ENCODE results near the gene CCDC97.

DNA sequence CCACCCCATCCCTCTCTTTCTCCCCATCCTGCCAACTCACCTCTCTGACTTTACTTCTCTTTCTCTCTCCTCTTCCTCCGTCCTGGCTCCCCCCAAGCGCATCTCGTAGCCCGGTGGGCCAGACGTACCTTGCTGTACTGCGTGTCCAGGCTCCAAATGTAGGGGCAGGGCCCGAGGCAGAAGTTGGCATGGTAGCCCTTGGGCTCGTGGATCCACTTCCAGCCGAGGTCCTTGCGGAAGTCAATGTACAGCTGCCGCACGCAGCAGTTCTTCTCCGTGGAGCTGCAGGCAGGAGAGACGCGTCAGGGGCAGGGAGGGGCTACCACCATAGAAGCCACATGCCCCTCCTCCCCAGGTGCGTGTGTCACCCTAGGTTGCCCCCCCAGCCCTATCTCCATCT is 22.0 kb downstream of the CCDC97 start:
- TF ChIP-seq, protein P1, sequence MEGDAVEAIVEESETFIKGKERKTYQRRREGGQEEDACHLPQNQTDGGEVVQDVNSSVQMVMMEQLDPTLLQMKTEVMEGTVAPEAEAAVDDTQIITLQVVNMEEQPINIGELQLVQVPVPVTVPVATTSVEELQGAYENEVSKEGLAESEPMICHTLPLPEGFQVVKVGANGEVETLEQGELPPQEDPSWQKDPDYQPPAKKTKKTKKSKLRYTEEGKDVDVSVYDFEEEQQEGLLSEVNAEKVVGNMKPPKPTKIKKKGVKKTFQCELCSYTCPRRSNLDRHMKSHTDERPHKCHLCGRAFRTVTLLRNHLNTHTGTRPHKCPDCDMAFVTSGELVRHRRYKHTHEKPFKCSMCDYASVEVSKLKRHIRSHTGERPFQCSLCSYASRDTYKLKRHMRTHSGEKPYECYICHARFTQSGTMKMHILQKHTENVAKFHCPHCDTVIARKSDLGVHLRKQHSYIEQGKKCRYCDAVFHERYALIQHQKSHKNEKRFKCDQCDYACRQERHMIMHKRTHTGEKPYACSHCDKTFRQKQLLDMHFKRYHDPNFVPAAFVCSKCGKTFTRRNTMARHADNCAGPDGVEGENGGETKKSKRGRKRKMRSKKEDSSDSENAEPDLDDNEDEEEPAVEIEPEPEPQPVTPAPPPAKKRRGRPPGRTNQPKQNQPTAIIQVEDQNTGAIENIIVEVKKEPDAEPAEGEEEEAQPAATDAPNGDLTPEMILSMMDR (IDR thresholded peaks at IDR 0.05): no peak
- no peak for TF ChIP-seq POLR2A (IDR thresholded peaks at IDR 0.05)
